IMR-90 (cell line): ENCODE data around the gene NCR2. TPM values are rescaled to one million over a fixed set of nuclear protein-coding genes. Genes with fewer than 3 reads are reported as not detected.

Experiments used
- ATAC-seq: fragments of 200-7000 bp; cut with Tn5 transposase; 2 replicates; pipeline ENCODE4 v1.9.1; 2020; ENCODE audit warnings: low read depth, mild to moderate bottlenecking, moderate library complexity
- BruUV-seq: library from RNA; stranded (reverse); fragments of 400-500 nt; replicated peaks from 2 replicates; lab custom pipeline; 2021; lab: Mats Ljungman, UMichigan
- CTCF ChIA-PET: fragments of 300-600 bp; formaldehyde crosslinking; extraction: SDS; loops from one replicate; lab custom pipeline; 2021; ENCODE audit warnings: antibody characterized with exemption; lab: Yijun Ruan, JAX
- POLR2A ChIA-PET: fragments of 300-600 bp; sonication (Branson Sonifier 250); formaldehyde crosslinking; loops from one replicate; lab custom pipeline; 2022; ENCODE audit warnings: antibody characterized with exemption; ENCODE audit not compliant: unreplicated experiment; lab: Charles Lee
- DNase-seq: peaks from one replicate; pipeline ENCODE4 v3.0.0; 2013
- H2AFZ ChIP-seq: replicated peaks from 2 replicates; pipeline ENCODE3; 2013; ENCODE audit warnings: low read length, mild to moderate bottlenecking; ENCODE audit not compliant: poor library complexity
- H2AK5ac ChIP-seq: 2 replicates; pipeline ENCODE4 v1.6.1; 2013; ENCODE audit warnings: low read depth, low read length, inconsistent platforms
- H2AK9ac ChIP-seq: replicated peaks from 2 replicates; pipeline ENCODE3; 2013; ENCODE audit warnings: mild to moderate bottlenecking, low read depth, low read length, moderate library complexity; ENCODE audit not compliant: poor library complexity
- H2BK120ac ChIP-seq: 2 replicates; pipeline ENCODE4 v1.6.1; 2013; ENCODE audit warnings: low read depth, low read length, inconsistent platforms
- H2BK15ac ChIP-seq: 3 replicates; pipeline ENCODE4 v1.6.1; 2013; ENCODE audit warnings: low read depth, low read length, inconsistent platforms
- H2BK20ac ChIP-seq: 2 replicates; pipeline ENCODE4 v1.6.1; 2013; ENCODE audit warnings: low read depth, mild to moderate bottlenecking, inconsistent platforms, low read length, moderate library complexity
- H2BK5ac ChIP-seq: 2 replicates; pipeline ENCODE4 v1.6.1; 2013; ENCODE audit warnings: mild to moderate bottlenecking, low read depth, low read length, inconsistent platforms; ENCODE audit not compliant: poor library complexity, severe bottlenecking
- H3K14ac ChIP-seq: replicated peaks from 2 replicates; pipeline ENCODE4 v1.6.1; 2013; ENCODE audit warnings: low read depth, low read length, inconsistent platforms
- H3K18ac ChIP-seq: 2 replicates; pipeline ENCODE4 v1.6.1; 2013; ENCODE audit warnings: low read depth, low read length, control low read depth
- H3K23ac ChIP-seq: 2 replicates; pipeline ENCODE4 v1.6.1; 2013; ENCODE audit warnings: low read depth, low read length, inconsistent platforms
- H3K27ac ChIP-seq: 2 replicates; pipeline ENCODE4 v1.5.1; 2013; ENCODE audit warnings: mild to moderate bottlenecking, control low read depth, low read length; ENCODE audit not compliant: insufficient read depth
- H3K27me3 ChIP-seq: 2 replicates; pipeline ENCODE4 v1.6.1; 2013; ENCODE audit warnings: low read length; ENCODE audit not compliant: control insufficient read depth, insufficient read depth
- H3K36me3 ChIP-seq: 2 replicates; pipeline ENCODE4 v1.6.1; 2013; ENCODE audit warnings: low read length, mixed read lengths; ENCODE audit not compliant: control insufficient read depth, insufficient read depth
- H3K4ac ChIP-seq: 2 replicates; pipeline ENCODE4 v1.6.1; 2013; ENCODE audit warnings: low read depth, low read length, inconsistent platforms
- H3K4me1 ChIP-seq: 2 replicates; pipeline ENCODE4 v1.6.1; 2013; ENCODE audit warnings: low read length, mixed read lengths; ENCODE audit not compliant: control insufficient read depth, insufficient read depth
- H3K4me2 ChIP-seq: 2 replicates; pipeline ENCODE4 v1.6.1; 2013; ENCODE audit warnings: low read depth, mild to moderate bottlenecking, control low read depth, low read length, moderate library complexity
- H3K4me3 ChIP-seq: 2 replicates; pipeline ENCODE4 v1.5.1; 2013; ENCODE audit warnings: low read depth, mild to moderate bottlenecking, control low read depth, low read length, moderate library complexity; ENCODE audit not compliant: insufficient read depth
- H3K56ac ChIP-seq: 2 replicates; pipeline ENCODE4 v1.6.1; 2013; ENCODE audit warnings: low read length, inconsistent platforms; ENCODE audit not compliant: insufficient read depth; ENCODE audit errors: extremely low read depth
- H3K79me1 ChIP-seq, 2 experiments: 2 replicates each; pipeline ENCODE4 v1.6.1; 2013; ENCODE audit warnings: low read length in 2 of 2, inconsistent platforms in 1 of 2, low read depth in 1 of 2
- H3K9ac ChIP-seq: 2 replicates; pipeline ENCODE4 v1.6.1; 2013; ENCODE audit warnings: low read depth, low read length, control low read depth
- H3K9me1 ChIP-seq: 2 replicates; pipeline ENCODE4 v1.6.1; 2013; ENCODE audit warnings: low read length, inconsistent platforms; ENCODE audit not compliant: insufficient read depth
- H3K9me3 ChIP-seq: 2 replicates; pipeline ENCODE4 v1.6.1; 2013; ENCODE audit warnings: low read length; ENCODE audit not compliant: control insufficient read depth, insufficient read depth
- H4K20me1 ChIP-seq: 2 replicates; pipeline ENCODE4 v1.6.1; 2013; ENCODE audit warnings: low read length, inconsistent platforms; ENCODE audit not compliant: insufficient read depth
- H4K5ac ChIP-seq: 2 replicates; pipeline ENCODE4 v1.6.1; 2013; ENCODE audit warnings: mild to moderate bottlenecking, low read depth, low read length, control low read depth
- H4K8ac ChIP-seq, 2 experiments: 2 replicates each; pipeline ENCODE4 v1.6.1; 2013; ENCODE audit warnings: low read depth in 2 of 2, low read length in 2 of 2, control low read depth in 1 of 2, inconsistent platforms in 1 of 2
- H4K91ac ChIP-seq: 2 replicates; pipeline ENCODE4 v1.6.1; 2013; ENCODE audit warnings: low read depth, low read length, inconsistent platforms; ENCODE audit not compliant: insufficient read depth
- BHLHE40 ChIP-seq: fragments of 150-350 bp; IDR thresholded peaks from 2 replicates; pipeline ENCODE4 v1.6.1; 2016; ENCODE audit warnings: mild to moderate bottlenecking, low read depth, low read length
- CEBPB ChIP-seq: IDR thresholded peaks from 2 replicates; pipeline ENCODE4 v1.6.1; 2012; ENCODE audit warnings: low read depth, low read length, improper control_type of control experiment
- CHD1 ChIP-seq: IDR thresholded peaks from 2 replicates; pipeline ENCODE4 v1.6.1; 2012; ENCODE audit warnings: low read depth, low read length, improper control_type of control experiment
- FOS ChIP-seq: fragments of 150-350 bp; IDR thresholded peaks from 2 replicates; pipeline ENCODE4 v1.6.1; 2016; ENCODE audit warnings: low read depth, low read length
- MAFK ChIP-seq: IDR thresholded peaks from 2 replicates; pipeline ENCODE4 v1.6.1; 2012; ENCODE audit warnings: low read depth, low read length, improper control_type of control experiment
- MAZ ChIP-seq: IDR thresholded peaks from 2 replicates; pipeline ENCODE4 v1.6.1; 2012; ENCODE audit warnings: low read depth, mild to moderate bottlenecking, low read length, improper control_type of control experiment, moderate library complexity, borderline replicate concordance
- MXI1 ChIP-seq: IDR thresholded peaks from 2 replicates; pipeline ENCODE4 v1.6.1; 2012; ENCODE audit warnings: low read depth, mild to moderate bottlenecking, low read length, moderate library complexity, borderline replicate concordance
- NFE2L2 ChIP-seq: fragments of 150-350 bp; IDR thresholded peaks from 2 replicates; pipeline ENCODE4 v1.6.1; 2016; ENCODE audit warnings: low read depth, mild to moderate bottlenecking, low read length
- POLR2A ChIP-seq: IDR thresholded peaks from 2 replicates; pipeline ENCODE4 v1.6.1; 2012; ENCODE audit warnings: mild to moderate bottlenecking, low read depth, low read length
- RAD21 ChIP-seq: IDR thresholded peaks from 2 replicates; pipeline ENCODE4 v1.6.1; 2012; ENCODE audit warnings: low read length, improper control_type of control experiment
- RCOR1 ChIP-seq: IDR thresholded peaks from 2 replicates; pipeline ENCODE4 v1.6.1; 2012; ENCODE audit warnings: mild to moderate bottlenecking, low read length, improper control_type of control experiment; ENCODE audit not compliant: insufficient replicate concordance
- RFX5 ChIP-seq: IDR thresholded peaks from 2 replicates; pipeline ENCODE4 v1.8.0; 2012; ENCODE audit warnings: low read depth, mild to moderate bottlenecking, low read length, moderate library complexity
- SMC3 ChIP-seq: fragments of 150-350 bp; IDR thresholded peaks from 2 replicates; pipeline ENCODE4 v1.6.1; 2016; ENCODE audit warnings: low read depth, mild to moderate bottlenecking, antibody characterized with exemption, low read length, moderate library complexity
- WGBS, 2 experiments: methylation state at CpG; one replicate each; pipeline versions ENCODE4 v1.1.5 to v1.1.7; 2013; ENCODE audit warnings: missing lambda C conversion rate in 2 of 2; ENCODE audit not compliant: insufficient read length in 1 of 2; ENCODE audit errors: extremely low coverage in 2 of 2; 5-methylcytosine and 5-hydroxymethylcytosine counted together
- dilution Hi-C: fragments of 300-500 bp; cut with HindIII; formaldehyde crosslinking; loops from one replicate; pipeline ENCODE4 v1.14.3; 2018; ENCODE audit warnings: low sequenced_read_pairs; ENCODE audit not compliant: unreplicated experiment
- in situ Hi-C: fragments of 300-500 bp; cut with MboI; formaldehyde crosslinking; loops from 3 replicates; pipeline ENCODE4 v1.14.3; 2019; ENCODE audit warnings: low sequenced_read_pairs, inconsistent platforms, mixed read lengths
- intact Hi-C: fragments of 100-400 bp; cut with micrococcal nuclease; formaldehyde crosslinking; loops from 2 replicates; pipeline ENCODE4 v1.10.0; 2022
- polyA plus RNA-seq, 3 experiments: library from polyadenylated mRNA; depleted of rRNA; stranded (reverse); fragments of >200 nt; gene quantifications; 2 replicates each; pipeline ENCODE4 v1.2.3, GENCODE V29; 2012; ENCODE audit warnings: low replicate concordance in 1 of 3
- total RNA-seq: library from RNA; depleted of rRNA; stranded (reverse); fragments of >200 nt; gene quantifications from 2 replicates; pipeline ENCODE4 v1.2.3, GENCODE V29; 2012
- TF ChIP-seq, protein P1 (sequence below): conservative IDR thresholded peaks from 2 replicates; pipeline ENCODE4 v1.5.1; 2012; ENCODE audit warnings: mild to moderate bottlenecking, low read depth, low read length, improper control_type of control experiment
- TF ChIP-seq, protein P2 (sequence below): fragments of 150-350 bp; IDR thresholded peaks from 2 replicates; pipeline ENCODE4 v1.6.1; 2016; ENCODE audit warnings: low read depth, mild to moderate bottlenecking, low read length, moderate library complexity, borderline replicate concordance
- TF ChIP-seq, protein P3 (sequence below): fragments of 150-350 bp; IDR thresholded peaks from 2 replicates; pipeline ENCODE4 v1.6.1; 2017; ENCODE audit warnings: mild to moderate bottlenecking, antibody characterized with exemption, low read length, low read depth

The NCR2 gene
- total and polyA plus RNA-seq, 2 of the 4 experiments (the other 2 are of a cell fraction) = not detected

DNA sequence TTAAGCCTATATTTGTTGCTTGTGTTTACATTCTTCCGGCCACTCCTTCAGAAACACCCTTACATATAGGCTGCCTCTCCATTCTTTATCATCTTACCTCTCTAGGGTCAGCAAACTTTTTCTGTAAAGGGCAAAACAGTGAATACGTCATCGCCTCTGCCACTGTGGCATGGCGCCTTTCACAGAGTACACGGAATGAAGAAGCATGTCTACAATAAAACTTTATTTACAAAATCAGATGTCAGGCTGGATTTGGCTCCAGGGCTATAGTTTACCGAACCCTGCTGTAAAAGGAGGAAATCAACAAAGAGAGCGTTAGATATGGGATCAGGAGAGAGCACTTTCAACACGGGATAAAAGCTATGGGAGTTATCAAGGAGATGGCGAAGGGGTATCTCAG, 9.3 kb upstream of the NCR2 start:
- no peak for DNase-seq
- H4K8ac ChIP-seq = no peak overlapping the region
- H3K23ac ChIP-seq = no peak overlapping the region
- H2AK9ac ChIP-seq = no peak overlapping the region
- no peak for ATAC-seq
- no peak overlapping the region for H3K14ac ChIP-seq
- in situ Hi-C loops (no loop called here), dilution Hi-C loops (no loop called here), intact Hi-C loops (no loop called here)
- no peak overlapping the region for H2BK20ac ChIP-seq
- H4K20me1 ChIP-seq = no peaks in the 10 kb centered on the region
- ChIA-PET POLR2A (no interaction called here), CTCF (no interaction called here)
- H2AK5ac ChIP-seq = no peak overlapping the region
- no peaks in the 10 kb centered on the region for H3K36me3 ChIP-seq
- H4K5ac ChIP-seq = no peak overlapping the region
- peaks cover 32% of the 10 kb centered on the region for H3K27me3 ChIP-seq
- no peak for TF ChIP-seq POLR2A
- TF ChIP-seq CEBPB = no peak
- TF ChIP-seq, protein P1, sequence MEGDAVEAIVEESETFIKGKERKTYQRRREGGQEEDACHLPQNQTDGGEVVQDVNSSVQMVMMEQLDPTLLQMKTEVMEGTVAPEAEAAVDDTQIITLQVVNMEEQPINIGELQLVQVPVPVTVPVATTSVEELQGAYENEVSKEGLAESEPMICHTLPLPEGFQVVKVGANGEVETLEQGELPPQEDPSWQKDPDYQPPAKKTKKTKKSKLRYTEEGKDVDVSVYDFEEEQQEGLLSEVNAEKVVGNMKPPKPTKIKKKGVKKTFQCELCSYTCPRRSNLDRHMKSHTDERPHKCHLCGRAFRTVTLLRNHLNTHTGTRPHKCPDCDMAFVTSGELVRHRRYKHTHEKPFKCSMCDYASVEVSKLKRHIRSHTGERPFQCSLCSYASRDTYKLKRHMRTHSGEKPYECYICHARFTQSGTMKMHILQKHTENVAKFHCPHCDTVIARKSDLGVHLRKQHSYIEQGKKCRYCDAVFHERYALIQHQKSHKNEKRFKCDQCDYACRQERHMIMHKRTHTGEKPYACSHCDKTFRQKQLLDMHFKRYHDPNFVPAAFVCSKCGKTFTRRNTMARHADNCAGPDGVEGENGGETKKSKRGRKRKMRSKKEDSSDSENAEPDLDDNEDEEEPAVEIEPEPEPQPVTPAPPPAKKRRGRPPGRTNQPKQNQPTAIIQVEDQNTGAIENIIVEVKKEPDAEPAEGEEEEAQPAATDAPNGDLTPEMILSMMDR = no peak
- no peak for TF ChIP-seq FOS
- TF ChIP-seq, protein P2, sequence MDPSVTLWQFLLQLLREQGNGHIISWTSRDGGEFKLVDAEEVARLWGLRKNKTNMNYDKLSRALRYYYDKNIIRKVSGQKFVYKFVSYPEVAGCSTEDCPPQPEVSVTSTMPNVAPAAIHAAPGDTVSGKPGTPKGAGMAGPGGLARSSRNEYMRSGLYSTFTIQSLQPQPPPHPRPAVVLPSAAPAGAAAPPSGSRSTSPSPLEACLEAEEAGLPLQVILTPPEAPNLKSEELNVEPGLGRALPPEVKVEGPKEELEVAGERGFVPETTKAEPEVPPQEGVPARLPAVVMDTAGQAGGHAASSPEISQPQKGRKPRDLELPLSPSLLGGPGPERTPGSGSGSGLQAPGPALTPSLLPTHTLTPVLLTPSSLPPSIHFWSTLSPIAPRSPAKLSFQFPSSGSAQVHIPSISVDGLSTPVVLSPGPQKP = no peak
- TF ChIP-seq, protein P3, sequence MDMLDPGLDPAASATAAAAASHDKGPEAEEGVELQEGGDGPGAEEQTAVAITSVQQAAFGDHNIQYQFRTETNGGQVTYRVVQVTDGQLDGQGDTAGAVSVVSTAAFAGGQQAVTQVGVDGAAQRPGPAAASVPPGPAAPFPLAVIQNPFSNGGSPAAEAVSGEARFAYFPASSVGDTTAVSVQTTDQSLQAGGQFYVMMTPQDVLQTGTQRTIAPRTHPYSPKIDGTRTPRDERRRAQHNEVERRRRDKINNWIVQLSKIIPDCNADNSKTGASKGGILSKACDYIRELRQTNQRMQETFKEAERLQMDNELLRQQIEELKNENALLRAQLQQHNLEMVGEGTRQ = no peak
- TF ChIP-seq SMC3 = no peak
- no peak for TF ChIP-seq BHLHE40
- no peak for TF ChIP-seq MAFK
- no peak for TF ChIP-seq MXI1
- TF ChIP-seq NFE2L2 = no peak
- no peak for TF ChIP-seq MAZ
- no peak for TF ChIP-seq RAD21
- no peak for TF ChIP-seq CHD1
- no peak for TF ChIP-seq RFX5
- TF ChIP-seq RCOR1 = no peak
- H3K4ac ChIP-seq = no peak overlapping the region
- no peak overlapping the region for H3K4me2 ChIP-seq
- WGBS, 2 experiments = 43% methylated on average over 2 of the region's 9 CpGs; no CpG with 5 or more reads in 1 of the 2 experiments
- no peak overlapping the region for H3K4me3 ChIP-seq
- H3K79me1 ChIP-seq = no peaks in the 10 kb centered on the region
- no peak overlapping the region for H2AFZ ChIP-seq
- H4K91ac ChIP-seq = no peak overlapping the region
- no TSS peak for BruUV-seq
- H2BK5ac ChIP-seq = no peak overlapping the region
- no peaks in the 10 kb centered on the region for H3K9me3 ChIP-seq
- no peak overlapping the region for H3K9ac ChIP-seq
- H2BK15ac ChIP-seq = no peak overlapping the region
- no peaks in the 10 kb centered on the region for H3K4me1 ChIP-seq
- no peak overlapping the region for H3K18ac ChIP-seq
- H3K9me1 ChIP-seq = no peaks in the 10 kb centered on the region
- H3K27ac ChIP-seq = no peak overlapping the region
- no peak overlapping the region for H3K56ac ChIP-seq
- no peak overlapping the region for H2BK120ac ChIP-seq
